NCI-H345 treated with DMSO at 0.1 percent for 48 hours (cell line): ENCODE measurements around the gene SEC22A.

Experiments used
- DNase-seq: peaks from one replicate; lab custom pipeline; 2025; ENCODE audit not compliant: unreplicated experiment; lab: John Stamatoyannopoulos, UW

SEC22A gene

GRCh38 chr3:123286308-123287023, 84.7 kb downstream of the SEC22A start:
- DNase-seq = no peak

- no peak for DNase-seq
These were observed 85.6 kb downstream of the SEC22A start for GRCh38 chr3:123287051-123287961.

GRCh38 chr3:123287962-123288302, 86.2 kb downstream of the SEC22A start:
- DNase-seq = no peak

GRCh38 chr3:123289391-123290106, 87.8 kb downstream of the SEC22A start:
- DNase-seq = no peak

GRCh38 chr3:123290107-123290930, 88.6 kb downstream of the SEC22A start:
- no peak for DNase-seq

GRCh38 chr3:123290962-123291361, 89.2 kb downstream of the SEC22A start:
- DNase-seq = no peak

GRCh38 chr3:123291404-123291803, 89.7 kb downstream of the SEC22A start:
- DNase-seq = no peak

- no peak for DNase-seq
These were observed 90.9 kb downstream of the SEC22A start for GRCh38 chr3:123292321-123293310.

- no peak for DNase-seq
These were observed 92.7 kb downstream of the SEC22A start for GRCh38 chr3:123294296-123294938.

- no peak for DNase-seq
These were observed 93.6 kb downstream of the SEC22A start for GRCh38 chr3:123295171-123295900.

GRCh38 chr3:123295901-123296250, 94.1 kb downstream of the SEC22A start:
- DNase-seq = no peak

GRCh38 chr3:123296261-123296660, 94.5 kb downstream of the SEC22A start:
- no peak for DNase-seq

GRCh38 chr3:123296836-123297626, 95.3 kb downstream of the SEC22A start:
- DNase-seq = no peak

GRCh38 chr3:123297627-123297899, 95.8 kb downstream of the SEC22A start:
- DNase-seq = no peak

GRCh38 chr3:123298903-123299302, 97.2 kb downstream of the SEC22A start:
- no peak for DNase-seq

- no peak for DNase-seq
These were observed 97.8 kb downstream of the SEC22A start for GRCh38 chr3:123299581-123299980.

- no peak for DNase-seq
These were observed 98.3 kb downstream of the SEC22A start for GRCh38 chr3:123300056-123300455.

GRCh38 chr3:123300583-123300982, 98.8 kb downstream of the SEC22A start:
- no peak for DNase-seq
